Activated CD8-positive, alpha-beta T cell treated with anti-CD3 and anti-CD28 coated beads, Interleukin-2, amount 10 ng/mL, durations not matched to agents 7 days and 5 days (primary cell): ENCODE measurements around the gene NPLOC4. TPM values are rescaled to one million over a fixed set of nuclear protein-coding genes. Genes with fewer than 3 reads are reported as not detected.

Source experiments
- ATAC-seq: fragments of 150-1000 bp; cut with Tn5 transposase; one replicate; pipeline ENCODE4 v1.10.0; 2021; ENCODE audit warnings: moderate library complexity
- CTCF ChIA-PET: fragments of 350-600 bp; sonication (Branson Sonifier 250); formaldehyde crosslinking; loops from one replicate; lab custom pipeline; 2021; ENCODE audit warnings: antibody characterized with exemption; lab: Charles Lee
- POLR2A ChIA-PET: fragments of 350-600 bp; sonication (Branson Sonifier 250); formaldehyde crosslinking; loops from one replicate; lab custom pipeline; 2021; ENCODE audit warnings: antibody characterized with exemption; lab: Charles Lee
- DNase-seq: peaks from one replicate; pipeline ENCODE4 v3.0.0-alpha.2; 2020
- H3K27ac Mint-ChIP-seq: one replicate; pipeline ENCODE4 v1.8.0; 2021; ENCODE audit warnings: mild to moderate bottlenecking, mixed read lengths
- H3K27me3 Mint-ChIP-seq: one replicate; pipeline ENCODE4 v1.8.0; 2021; ENCODE audit warnings: low read depth, mixed read lengths
- H3K36me3 Mint-ChIP-seq: one replicate; pipeline ENCODE4 v1.8.0; 2021; ENCODE audit warnings: low read depth, mixed read lengths
- H3K4me1 Mint-ChIP-seq: one replicate; pipeline ENCODE4 v1.8.0; 2021; ENCODE audit warnings: low read depth, mixed read lengths
- H3K4me3 Mint-ChIP-seq: one replicate; pipeline ENCODE4 v1.8.0; 2021; ENCODE audit warnings: mild to moderate bottlenecking, mixed read lengths
- H3K9me3 Mint-ChIP-seq: one replicate; pipeline ENCODE4 v1.8.0; 2022; ENCODE audit warnings: mixed read lengths; ENCODE audit not compliant: insufficient read depth
- total RNA-seq, 2 experiments: library from RNA; stranded (reverse); gene quantifications; one replicate each; pipeline ENCODE4 v1.2.3, GENCODE V29; 2021

The NPLOC4 gene
- total RNA-seq, 2 experiments from 2014 or later: 113 TPM

GRCh38 chr17:81527591-81528383 lies 109.1 kb downstream of the NPLOC4 start, which contains the start of gene FSCN2:
TSS of gene FSCN2 (plus strand) at chr17:81528377. CDS start at chr17:81528532, 155 bp downstream.
- ChIA-PET POLR2A (no interaction called here), CTCF (no interaction called here)
- no peak within 1 kb of the TSS for H3K27ac Mint-ChIP-seq
- no peak for DNase-seq
- no peaks in the 10 kb centered on the region for H3K36me3 Mint-ChIP-seq
- no peak for ATAC-seq
- H3K27me3 Mint-ChIP-seq: peaks cover under 1% of the 10 kb centered on the region
- H3K4me3 Mint-ChIP-seq: no peak within 1 kb of the TSS
- H3K9me3 Mint-ChIP-seq: no peaks in the 10 kb centered on the region
- H3K4me1 Mint-ChIP-seq: no peaks in the 10 kb centered on the region

- Mint-ChIP-seq H3K9me3 (no peaks in the 10 kb centered on the region), H3K27ac (no peak overlapping the region), H3K36me3 (no peaks in the 10 kb centered on the region), H3K4me1 (no peaks in the 10 kb centered on the region), H3K27me3 (peaks cover 7% of the 10 kb centered on the region), H3K4me3 (no peak overlapping the region)
- ChIA-PET CTCF (no interaction called here), POLR2A (no interaction called here)
- DNase-seq (no peak), ATAC-seq (no peak)
Observed at GRCh38 chr17:81526662-81527571, 110.0 kb downstream of the NPLOC4 start.

- no peak overlapping the region for H3K4me3 Mint-ChIP-seq
- no peaks in the 10 kb centered on the region for H3K36me3 Mint-ChIP-seq
- peaks cover 15% of the 10 kb centered on the region for H3K27me3 Mint-ChIP-seq
- ATAC-seq (no peak), DNase-seq (no peak)
- no peak overlapping the region for H3K27ac Mint-ChIP-seq
- POLR2A ChIA-PET: no interaction called here
- CTCF ChIA-PET: no interaction called here
- peaks cover 2% of the 10 kb centered on the region for H3K4me1 Mint-ChIP-seq
- no peaks in the 10 kb centered on the region for H3K9me3 Mint-ChIP-seq
Observed at GRCh38 chr17:81524865-81525159, 112.1 kb downstream of the NPLOC4 start.

- ChIA-PET CTCF (no interaction called here), POLR2A (no interaction called here)
- Mint-ChIP-seq H3K27me3 (peaks cover 15% of the 10 kb centered on the region), H3K4me1 (peaks cover 2% of the 10 kb centered on the region), H3K36me3 (no peaks in the 10 kb centered on the region), H3K4me3 (no peak overlapping the region), H3K27ac (no peak overlapping the region), H3K9me3 (no peaks in the 10 kb centered on the region)
- no peak for DNase-seq
- no peak for ATAC-seq
Observed at GRCh38 chr17:81524039-81524864, 112.7 kb downstream of the NPLOC4 start.

GRCh38 chr17:81523402-81524038 lies 113.4 kb downstream of the NPLOC4 start:
- H3K9me3 Mint-ChIP-seq: no peaks in the 10 kb centered on the region
- peaks cover 5% of the 10 kb centered on the region for H3K4me1 Mint-ChIP-seq
- H3K4me3 Mint-ChIP-seq: no peak overlapping the region
- H3K27ac Mint-ChIP-seq: no peak overlapping the region
- ATAC-seq (no peak), DNase-seq (no peak)
- CTCF ChIA-PET: interaction anchor here (1.3 kb wide), 1 partner anchor 39 kb away, joined by 3 read pairs; no protein-coding TSS in a partner anchor
- H3K27me3 Mint-ChIP-seq: peaks cover 15% of the 10 kb centered on the region
- POLR2A ChIA-PET: interaction anchor here (0.8 kb wide), 1 partner anchor 11 kb away, joined by 3 read pairs; no protein-coding TSS in a partner anchor
- H3K36me3 Mint-ChIP-seq: no peaks in the 10 kb centered on the region

- ATAC-seq: no peak
- no peak overlapping the region for H3K27ac Mint-ChIP-seq
- H3K4me1 Mint-ChIP-seq: peaks cover 13% of the 10 kb centered on the region
- CTCF ChIA-PET: interaction anchor here (1.3 kb wide), 1 partner anchor 38 kb away, joined by 3 read pairs; no protein-coding TSS in a partner anchor
- no peak for DNase-seq
- no peak overlapping the region for H3K4me3 Mint-ChIP-seq
- POLR2A ChIA-PET: interaction anchor here (0.8 kb wide), 1 partner anchor 10 kb away, joined by 3 read pairs; no protein-coding TSS in a partner anchor
- peaks cover 2% of the 10 kb centered on the region for H3K36me3 Mint-ChIP-seq
- peaks cover 15% of the 10 kb centered on the region for H3K27me3 Mint-ChIP-seq
- no peaks in the 10 kb centered on the region for H3K9me3 Mint-ChIP-seq
Observed at GRCh38 chr17:81522491-81523401, 114.2 kb downstream of the NPLOC4 start.

- ATAC-seq: no peak
- POLR2A ChIA-PET: no interaction called here
- CTCF ChIA-PET: interaction anchor here (1.0 to 2.7 kb wide), 2 partner anchors 32 to 81 kb away, joined by 3 to 14 read pairs; partner anchors contain the start of gene FAAP100
- Mint-ChIP-seq H3K4me3 (peak overlapping the region; percentile 8), H3K9me3 (no peaks in the 10 kb centered on the region), H3K27ac (no peak overlapping the region), H3K36me3 (peaks cover 8% of the 10 kb centered on the region), H3K27me3 (peaks cover 15% of the 10 kb centered on the region), H3K4me1 (peaks cover 28% of the 10 kb centered on the region)
- no peak for DNase-seq
Observed at GRCh38 chr17:81520021-81520901, 116.7 kb downstream of the NPLOC4 start.

GRCh38 chr17:81519284-81520020 lies 117.5 kb downstream of the NPLOC4 start:
- Mint-ChIP-seq H3K27me3 (peaks cover 15% of the 10 kb centered on the region), H3K9me3 (no peaks in the 10 kb centered on the region), H3K4me1 (peaks cover 28% of the 10 kb centered on the region), H3K4me3 (peak overlapping the region; percentile 65), H3K27ac (no peak overlapping the region), H3K36me3 (peaks cover 8% of the 10 kb centered on the region)
- ChIA-PET POLR2A (interaction anchor here (0.6 kb wide), 1 partner anchor 79 kb away, joined by 3 read pairs; no protein-coding TSS in a partner anchor), CTCF (interaction anchor here (1.3 to 4.0 kb wide), 5 partner anchors 12 to 228 kb away, joined by 4 to 25 read pairs (median 6); partner anchors contain the start of gene FAAP100)
- ATAC-seq: peak; percentile 47
- peak; percentile 68 for DNase-seq

- peaks cover 28% of the 10 kb centered on the region for H3K4me1 Mint-ChIP-seq
- H3K9me3 Mint-ChIP-seq: no peaks in the 10 kb centered on the region
- ATAC-seq (peak; percentile 8), DNase-seq (no peak)
- H3K4me3 Mint-ChIP-seq: peak overlapping the region; percentile 65
- H3K36me3 Mint-ChIP-seq: peaks cover 8% of the 10 kb centered on the region
- H3K27me3 Mint-ChIP-seq: peaks cover 15% of the 10 kb centered on the region
- H3K27ac Mint-ChIP-seq: no peak overlapping the region
- ChIA-PET POLR2A (interaction anchor here (0.6 to 0.9 kb wide), 3 partner anchors 80 to 518 kb away, joined by 3 read pairs; no protein-coding TSS in a partner anchor), CTCF (interaction anchor here (1.1 to 4.0 kb wide), 7 partner anchors 11 to 228 kb away, joined by 3 to 25 read pairs (median 4); partner anchors contain the start of genes FAAP100 and SLC38A10)
Observed at GRCh38 chr17:81518785-81519283, 118.1 kb downstream of the NPLOC4 start.
